HepG2 (cell line): ENCODE measurements around the gene DNAJA3. TPM values are rescaled to one million over a fixed set of nuclear protein-coding genes. Genes with fewer than 3 reads are reported as not detected.

Source experiments
- FOXP1 ChIP-seq, 2 experiments: fragments of 450-650 bp in 1 of 2; IDR thresholded peaks; 2 replicates each; pipeline ENCODE4 v1.6.1; 2017 to 2018; ENCODE audit warnings: antibody characterized with exemption in 1 of 2
- HNF1B ChIP-seq: sonication (generic); formaldehyde crosslinking; IDR thresholded peaks from 2 replicates; pipeline ENCODE4 v1.5.1; 2020; ENCODE audit warnings: mild to moderate bottlenecking, moderate library complexity, missing genetic modification reagents
- HOXA5 ChIP-seq: sonication (generic); formaldehyde crosslinking; IDR thresholded peaks from 2 replicates; pipeline ENCODE4 v1.4.0; 2020; ENCODE audit warnings: missing genetic modification reagents
- IRF9 ChIP-seq: sonication (generic); formaldehyde crosslinking; IDR thresholded peaks from 2 replicates; pipeline ENCODE4 v1.8.0; 2022; ENCODE audit warnings: missing genetic modification reagents, mild to moderate bottlenecking, borderline replicate concordance
- MIER3 ChIP-seq: IDR thresholded peaks from 2 replicates; pipeline ENCODE4 v1.6.1; 2016; ENCODE audit warnings: missing compliant biosample characterization, borderline replicate concordance
- PCBP1 ChIP-seq: fragments of 200-400 bp; formaldehyde crosslinking; IDR thresholded peaks from 2 replicates; pipeline ENCODE4 v1.6.1; 2017; ENCODE audit warnings: mild to moderate bottlenecking, low read depth, low read length, borderline replicate concordance
- RBFOX2 ChIP-seq: fragments of 200-400 bp; formaldehyde crosslinking; IDR thresholded peaks from 2 replicates; pipeline ENCODE4 v1.6.1; 2017; ENCODE audit warnings: low read depth, mild to moderate bottlenecking, low read length
- RXRA ChIP-seq: sonication (generic); formaldehyde crosslinking; IDR thresholded peaks from 2 replicates; pipeline ENCODE4 v1.5.1; 2020; ENCODE audit warnings: missing genetic modification reagents
- SAP130 ChIP-seq: IDR thresholded peaks from 2 replicates; pipeline ENCODE4 v1.6.1; 2016; ENCODE audit warnings: low read depth
- SNAPC2 ChIP-seq: sonication (generic); formaldehyde crosslinking; IDR thresholded peaks from 2 replicates; pipeline ENCODE4 v1.8.1; 2022; ENCODE audit warnings: mild to moderate bottlenecking, missing genetic modification reagents
- TSC22D2 ChIP-seq: sonication (generic); formaldehyde crosslinking; IDR thresholded peaks from 2 replicates; pipeline ENCODE4 v1.5.1; 2020; ENCODE audit warnings: missing genetic modification reagents, mild to moderate bottlenecking, borderline replicate concordance
- USF2 ChIP-seq, 2 experiments: sonication (generic) in 1 of 2; formaldehyde crosslinking in 1 of 2; IDR thresholded peaks; 2 replicates each; pipeline versions ENCODE4 v1.5.1 to v1.6.1; 2011 to 2020; ENCODE audit warnings: borderline replicate concordance in 1 of 2, low read depth in 1 of 2, low read length in 1 of 2, mild to moderate bottlenecking in 1 of 2, missing genetic modification reagents in 1 of 2, moderate library complexity in 1 of 2
- YY1 ChIP-seq: IDR thresholded peaks from 2 replicates; pipeline ENCODE4 v1.6.1; 2011; ENCODE audit warnings: low read length, low read depth, moderate library complexity, mild to moderate bottlenecking; ENCODE audit not compliant: insufficient read depth, insufficient replicate concordance
- ZNF275 ChIP-seq: sonication (generic); formaldehyde crosslinking; IDR thresholded peaks from 2 replicates; pipeline ENCODE4 v1.8.0; 2022; ENCODE audit warnings: missing genetic modification reagents, mild to moderate bottlenecking, inconsistent platforms, borderline replicate concordance
- ZNF383 ChIP-seq: sonication (generic); formaldehyde crosslinking; IDR thresholded peaks from 2 replicates; pipeline ENCODE4 v1.4.0; 2020; ENCODE audit warnings: missing genetic modification reagents, mild to moderate bottlenecking, borderline replicate concordance
- ZNF839 ChIP-seq: sonication (generic); formaldehyde crosslinking; IDR thresholded peaks from 2 replicates; pipeline ENCODE4 v1.4.0; 2020; ENCODE audit warnings: missing genetic modification reagents, mild to moderate bottlenecking, borderline replicate concordance
- ZNF883 ChIP-seq: sonication (generic); formaldehyde crosslinking; IDR thresholded peaks from 2 replicates; pipeline ENCODE4 v1.5.1; 2020; ENCODE audit warnings: mild to moderate bottlenecking, missing genetic modification reagents; ENCODE audit errors: not compliant biosample characterization
- polyA plus RNA-seq, 8 experiments: library from polyadenylated mRNA; depleted of rRNA in 3 of 8; stranded (reverse) in 7 of 8; unstranded in 1 of 8; fragments of >200 nt; fragmentation: Illumina TruSeq in 4 of 8; extraction: Trizol in 4 of 8; gene quantifications; 2 replicates each; pipeline versions ENCODE4 v1.2.1 to v1.2.3, GENCODE V29; 2011 to 2016; ENCODE audit warnings: low read depth in 4 of 8, missing spikeins in 1 of 8, mixed read lengths in 1 of 8; ENCODE audit not compliant: insufficient read depth in 1 of 8
- total RNA-seq, 5 experiments: library from RNA; depleted of rRNA; stranded (reverse); fragments of >200 nt; fragmentation: Illumina TruSeq; extraction: Trizol; gene quantifications; 2 replicates each; pipeline ENCODE4 v1.2.3, GENCODE V29; 2016; ENCODE audit warnings: low read depth in 1 of 5

The DNAJA3 gene
- total and polyA plus RNA-seq, 2 of the 13 experiments (the other 11 are each of a cell fraction or from before 2014, with no cell fraction given), result 77.0 to 83.3 TPM

GRCh38 chr16:4461250-4462085 is 35.8 kb downstream of the DNAJA3 start (continued):
- TF ChIP-seq USF2 (IDR thresholded peaks at IDR 0.05; ENCODE audit: low read depth, low read length) (no peak), USF2 (CRISPR knock-in tag; IDR thresholded peaks at IDR 0.05; ENCODE audit: borderline replicate concordance) (peak; percentile 24; the same call in 1 of the 2 replicates), FOXP1 (IDR thresholded peaks at IDR 0.05) (peak; percentile 87), FOXP1 (CRISPR knock-in tag; IDR thresholded peaks at IDR 0.05) (peak; percentile 83), SNAPC2 (CRISPR knock-in tag) (0 out of 2 replicates have a peak, but pooled peaks have one; percentile 76), TSC22D2 (CRISPR knock-in tag) (no peak), MIER3 (peak; percentile 53; the same call in 1 of the 2 replicates), SAP130 (CRISPR knock-in tag) (peak; percentile 79), IRF9 (CRISPR knock-in tag) (peak; percentile 65; the same call in 1 of the 2 replicates), ZNF883 (CRISPR knock-in tag) (peak; percentile 76), ZNF383 (CRISPR knock-in tag) (0 out of 2 replicates have a peak, but pooled peaks have one; percentile 68), YY1 (peak; percentile 29), ZNF839 (no peak), HOXA5 (CRISPR knock-in tag) (peak; percentile 63; the same call in 1 of the 2 replicates), ZNF275 (CRISPR knock-in tag) (0 out of 2 replicates have a peak, but pooled peaks have one; percentile 32), PCBP1 (0 out of 2 replicates have a peak, but pooled peaks have one; percentile 66), HNF1B (CRISPR knock-in tag) (peak; percentile 9), RBFOX2 (peak; percentile 65), RXRA (peak; percentile 100)
